ENCODE data around the gene C2CD2. TPM values are rescaled to one million over a fixed set of nuclear protein-coding genes. Genes with fewer than 3 reads are reported as not detected.

The C2CD2 gene
- total and polyA plus RNA-seq, 2 of the 4 experiments (the other 2 are of a cell fraction): 15.6 to 25.3 TPM

DNA sequence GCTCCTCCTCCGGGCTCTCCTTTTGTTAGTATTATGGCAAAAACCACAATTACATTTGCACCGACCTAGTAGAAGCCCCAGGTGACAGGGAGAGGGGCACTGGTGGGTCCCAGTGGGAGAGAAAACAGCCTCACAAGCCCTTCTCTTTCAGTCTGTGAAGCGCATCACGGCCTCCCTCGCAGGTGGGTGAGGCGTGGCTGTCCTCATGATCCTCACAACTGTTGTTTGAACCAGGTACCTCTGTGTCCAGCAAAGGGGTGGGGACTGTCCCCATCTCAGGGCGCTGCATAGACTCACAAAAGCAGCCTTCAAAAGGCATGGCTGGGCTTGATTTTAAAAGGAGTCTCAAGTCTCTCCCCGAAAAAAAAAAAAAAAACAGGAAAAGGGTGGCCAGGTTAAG, 7.9 kb upstream of the C2CD2 start:
- in situ Hi-C loops (cut with MboI; ENCODE audit: low sequenced_read_pairs) (loop anchor here (5.0 kb wide), 1 partner anchor 36 kb away; no protein-coding TSS in a partner anchor), intact Hi-C loops (cut with micrococcal nuclease) (no loop called here), dilution Hi-C loops (cut with HindIII; ENCODE audit: low sequenced_read_pairs, unreplicated experiment) (no loop called here)
- Histone ChIP-seq H2BK5ac (ENCODE audit: low read depth, low read length, poor library complexity, severe bottlenecking) (peak overlapping the region; percentile 54), H2AFZ (replicated peaks; ENCODE audit: low read length, poor library complexity) (peak overlapping the region; percentile 84), H3K9ac (ENCODE audit: low read depth, low read length) (no peak overlapping the region), H4K5ac (ENCODE audit: low read depth, low read length) (peak overlapping the region; percentile 1; the same call in 1 of the 2 replicates), H3K4me2 (ENCODE audit: low read depth, low read length) (peak overlapping the region; percentile 13; the same call in 1 of the 2 replicates), H3K56ac (ENCODE audit: extremely low read depth, insufficient read depth, low read length) (no peak overlapping the region), H2BK120ac (ENCODE audit: low read depth, low read length) (peak overlapping the region; percentile 65; the same call in 1 of the 2 replicates), H3K14ac (replicated peaks; ENCODE audit: low read depth, low read length) (peak overlapping the region; percentile 22), H3K36me3 (ENCODE audit: control insufficient read depth, insufficient read depth, low read length) (no peaks in the 10 kb centered on the region), H3K18ac (ENCODE audit: low read depth, low read length) (peak overlapping the region; percentile 3; the same call in 1 of the 2 replicates), H2AK5ac (ENCODE audit: low read depth, low read length) (peak overlapping the region; percentile 73), H2BK15ac (ENCODE audit: low read depth, low read length) (no peak overlapping the region; the same call in 1 of the 3 replicates), H4K20me1 (ENCODE audit: insufficient read depth, low read length) (no peaks in the 10 kb centered on the region), H2AK9ac (replicated peaks; ENCODE audit: low read depth, low read length, poor library complexity) (peak overlapping the region; percentile 17), H3K4ac (ENCODE audit: low read depth, low read length) (peak overlapping the region; percentile 33), H3K9me3 (ENCODE audit: control insufficient read depth, insufficient read depth, low read length) (no peaks in the 10 kb centered on the region), H3K27ac (ENCODE audit: insufficient read depth, low read length) (no peak overlapping the region), H3K4me1 (ENCODE audit: control insufficient read depth, insufficient read depth, low read length) (peaks cover 14% of the 10 kb centered on the region), H2BK20ac (ENCODE audit: low read depth, low read length) (peak overlapping the region; percentile 43), H3K79me1 (ENCODE audit: low read depth in 1 of 2, low read length in 2 of 2) (0 out of 4 replicates have a peak, but pooled peaks cover 0 to 3% of the 10 kb centered on the region in 2 experiments), H3K9me1 (ENCODE audit: insufficient read depth, low read length) (peaks cover 16% of the 10 kb centered on the region), H3K27me3 (ENCODE audit: control insufficient read depth, insufficient read depth, low read length) (0 out of 2 replicates have a peak, but pooled peaks cover 1% of the 10 kb centered on the region), H4K91ac (ENCODE audit: insufficient read depth, low read depth, low read length) (peak overlapping the region; percentile 38), H4K8ac (ENCODE audit: low read depth in 2 of 2, low read length in 2 of 2) (peak overlapping the region in 1 of 2 experiments; percentile 55; a peak in 2 of 4 replicates), H3K23ac (ENCODE audit: low read depth, low read length) (no peak overlapping the region), H3K4me3 (ENCODE audit: insufficient read depth, low read depth, low read length) (no peak overlapping the region)
- ATAC-seq (ENCODE audit: low read depth) (no peak), DNase-seq (no peak)
- POLR2A ChIA-PET (ENCODE audit: unreplicated experiment): no interaction called here
- no TSS peak for BruUV-seq (replicated peaks)
- no peak for TF ChIP-seq RAD21 (IDR thresholded peaks at IDR 0.05; ENCODE audit: low read length)
- TF ChIP-seq CEBPB (IDR thresholded peaks at IDR 0.05; ENCODE audit: low read depth, low read length): no peak
- TF ChIP-seq FOS (IDR thresholded peaks at IDR 0.05; ENCODE audit: low read depth, low read length): no peak
- no peak for TF ChIP-seq ELK1 (IDR thresholded peaks at IDR 0.05; ENCODE audit: borderline replicate concordance, low read depth, low read length)
- no peak for TF ChIP-seq BHLHE40 (IDR thresholded peaks at IDR 0.05; ENCODE audit: low read depth, low read length)
- TF ChIP-seq, protein P1, sequence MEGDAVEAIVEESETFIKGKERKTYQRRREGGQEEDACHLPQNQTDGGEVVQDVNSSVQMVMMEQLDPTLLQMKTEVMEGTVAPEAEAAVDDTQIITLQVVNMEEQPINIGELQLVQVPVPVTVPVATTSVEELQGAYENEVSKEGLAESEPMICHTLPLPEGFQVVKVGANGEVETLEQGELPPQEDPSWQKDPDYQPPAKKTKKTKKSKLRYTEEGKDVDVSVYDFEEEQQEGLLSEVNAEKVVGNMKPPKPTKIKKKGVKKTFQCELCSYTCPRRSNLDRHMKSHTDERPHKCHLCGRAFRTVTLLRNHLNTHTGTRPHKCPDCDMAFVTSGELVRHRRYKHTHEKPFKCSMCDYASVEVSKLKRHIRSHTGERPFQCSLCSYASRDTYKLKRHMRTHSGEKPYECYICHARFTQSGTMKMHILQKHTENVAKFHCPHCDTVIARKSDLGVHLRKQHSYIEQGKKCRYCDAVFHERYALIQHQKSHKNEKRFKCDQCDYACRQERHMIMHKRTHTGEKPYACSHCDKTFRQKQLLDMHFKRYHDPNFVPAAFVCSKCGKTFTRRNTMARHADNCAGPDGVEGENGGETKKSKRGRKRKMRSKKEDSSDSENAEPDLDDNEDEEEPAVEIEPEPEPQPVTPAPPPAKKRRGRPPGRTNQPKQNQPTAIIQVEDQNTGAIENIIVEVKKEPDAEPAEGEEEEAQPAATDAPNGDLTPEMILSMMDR (conservative IDR thresholded peaks at IDR 0.05; ENCODE audit: low read depth, low read length): no peak
- TF ChIP-seq MXI1 (IDR thresholded peaks at IDR 0.05; ENCODE audit: borderline replicate concordance, low read depth, low read length): no peak
- no peak for TF ChIP-seq NFE2L2 (IDR thresholded peaks at IDR 0.05; ENCODE audit: low read depth, low read length)
- no peak for TF ChIP-seq RCOR1 (IDR thresholded peaks at IDR 0.05; ENCODE audit: insufficient replicate concordance, low read length)
- TF ChIP-seq SMC3 (IDR thresholded peaks at IDR 0.05; ENCODE audit: low read depth, low read length): no peak
- CTCF ChIA-PET: no interaction called here
- 20% methylated on average over 1 of the region's 8 CpGs; no CpG with 5 or more reads in 1 of the 2 experiments for WGBS, 2 experiments (ENCODE audit: extremely low coverage in 2 of 2, insufficient read length in 1 of 2)
